Thoracic aorta (tissue), 2 donors: ENCODE data around the gene ARL15. TPM values are rescaled to one million over a fixed set of nuclear protein-coding genes. Genes with fewer than 3 reads are reported as not detected.

Source experiments
- ATAC-seq: fragments of 150-250 bp; one replicate; pipeline ENCODE4 v1.8.0; 2017; ENCODE audit warnings: low read depth; ENCODE audit not compliant: insufficient number of reproducible peaks, low FRiP score
- DNase-seq: peaks from one replicate; pipeline ENCODE4 v3.0.0-alpha.2; 2020; ENCODE audit warnings: low spot score
- H3K27ac ChIP-seq, 2 donors: fragments of 200-600 bp; sonication (generic); 1 replicate in 1 of 2; 2 replicates in 1 of 2; pipeline ENCODE4 v1.5.1; 2016; ENCODE audit warnings: mild to moderate bottlenecking in 2 of 2, moderate library complexity in 2 of 2
- H3K27me3 ChIP-seq: fragments of 200-600 bp; sonication (generic); replicated peaks from 2 replicates; pipeline ENCODE4 v1.6.0; 2016; ENCODE audit warnings: mild to moderate bottlenecking; ENCODE audit not compliant: insufficient read depth
- H3K36me3 ChIP-seq: fragments of 200-600 bp; sonication (generic); one replicate; pipeline ENCODE4 v1.5.1; 2016
- H3K4me1 ChIP-seq, 2 donors: fragments of 200-600 bp; sonication (generic); 1 replicate in 1 of 2; 2 replicates in 1 of 2; pipeline versions ENCODE4 v1.5.1 to v1.6.0; 2016; ENCODE audit warnings: low read depth in 2 of 2, mild to moderate bottlenecking in 1 of 2; ENCODE audit not compliant: control insufficient read depth in 1 of 2
- H3K4me3 ChIP-seq: fragments of 200-600 bp; sonication (generic); 2 replicates; pipeline ENCODE4 v1.5.1; 2016; ENCODE audit warnings: mild to moderate bottlenecking
- H3K9me3 ChIP-seq: fragments of 200-600 bp; sonication (generic); 2 replicates; pipeline ENCODE4 v1.5.1; 2016
- CTCF ChIP-seq: fragments of 200-600 bp; sonication (generic); IDR thresholded peaks from one replicate; pipeline ENCODE4 v1.5.1; 2019; ENCODE audit warnings: antibody characterized with exemption
- total RNA-seq, 2 donors: library from RNA; depleted of rRNA; stranded (reverse); fragments of >200 nt; gene quantifications; one replicate each; pipeline versions ENCODE4 v1.1.0 to v1.2.3, GENCODE V29; 2016

ARL15 gene
- total RNA-seq, 2 donors from 2014 or later = 23.6 to 36.8 TPM

GRCh38 chr5:54206580-54207229 is 103.7 kb downstream of the ARL15 start:
- H3K27ac ChIP-seq = no peak overlapping the region
- peaks cover 0 to 12% of the 10 kb centered on the region in 2 donors for H3K4me1 ChIP-seq
- no peak for TF ChIP-seq CTCF
- ATAC-seq (no peak), DNase-seq (no peak)
- H3K9me3 ChIP-seq = peaks cover 3% of the 10 kb centered on the region
- no peak overlapping the region for H3K4me3 ChIP-seq
- no peaks in the 10 kb centered on the region for H3K27me3 ChIP-seq
- no peaks in the 10 kb centered on the region for H3K36me3 ChIP-seq

- Histone ChIP-seq H3K4me3 (no peak overlapping the region), H3K27ac (no peak overlapping the region), H3K9me3 (peaks cover 3% of the 10 kb centered on the region), H3K4me1 (peaks cover 0 to 9% of the 10 kb centered on the region in 2 donors), H3K36me3 (no peaks in the 10 kb centered on the region), H3K27me3 (no peaks in the 10 kb centered on the region)
- no peak for DNase-seq
- no peak for TF ChIP-seq CTCF
- no peak for ATAC-seq
Observed at GRCh38 chr5:54205918-54206317, 104.5 kb downstream of the ARL15 start.

- H3K4me3 ChIP-seq = no peak overlapping the region
Observed at GRCh38 chr5:54205453-54205852, 104.9 kb downstream of the ARL15 start.

GRCh38 chr5:54197018-54197417 is 113.4 kb downstream of the ARL15 start:
- ATAC-seq = no peak

More at GRCh38 chr5:54205453-54205852, 104.9 kb downstream of the ARL15 start:
- no peaks in the 10 kb centered on the region for H3K36me3 ChIP-seq
- no peak for TF ChIP-seq CTCF
- peaks cover 0 to 5% of the 10 kb centered on the region in 2 donors for H3K4me1 ChIP-seq
- no peak overlapping the region for H3K27ac ChIP-seq
- peaks cover 3% of the 10 kb centered on the region for H3K9me3 ChIP-seq
- H3K27me3 ChIP-seq = no peaks in the 10 kb centered on the region
- DNase-seq (no peak), ATAC-seq (no peak)

GRCh38 chr5:54195701-54196100 is 114.7 kb downstream of the ARL15 start:
- DNase-seq (no peak), ATAC-seq (no peak)
- Histone ChIP-seq H3K27ac (no peak overlapping the region), H3K9me3 (no peaks in the 10 kb centered on the region), H3K4me1 (peaks cover 0 to 8% of the 10 kb centered on the region in 2 donors), H3K4me3 (no peak overlapping the region), H3K27me3 (no peaks in the 10 kb centered on the region), H3K36me3 (no peaks in the 10 kb centered on the region)
- TF ChIP-seq CTCF = no peak

More at GRCh38 chr5:54197018-54197417, 113.4 kb downstream of the ARL15 start:
- no peaks in the 10 kb centered on the region for H3K27me3 ChIP-seq
- no peak for TF ChIP-seq CTCF
- H3K4me3 ChIP-seq = no peak overlapping the region
- no peak overlapping the region for H3K27ac ChIP-seq
- no peak for DNase-seq
- no peaks in the 10 kb centered on the region for H3K36me3 ChIP-seq
- peaks cover 0 to 8% of the 10 kb centered on the region in 2 donors for H3K4me1 ChIP-seq
- H3K9me3 ChIP-seq = no peaks in the 10 kb centered on the region
